OCI-LY3 (cell line): Measurements from ENCODE around the gene CACNA2D1.

Experiments used
- H2AFZ ChIP-seq: fragments of 200-600, 300-600 bp; shearing (Covaris generic); 2 replicates; pipeline ENCODE4 v1.6.0; 2014; ENCODE audit warnings: antibody characterized with exemption, low read depth, low read length
- H3K27ac ChIP-seq: fragments of 200-600, 300-600 bp; sonication (generic); 2 replicates; pipeline ENCODE4 v1.5.1; 2014; ENCODE audit warnings: mild to moderate bottlenecking, low read length, moderate library complexity, mixed read lengths
- H3K27me3 ChIP-seq: fragments of 200-600, 300-600 bp; sonication (generic); 2 replicates; pipeline ENCODE4 v1.6.1; 2014; ENCODE audit warnings: low read depth, low read length, mixed read lengths
- H3K36me3 ChIP-seq: fragments of 200-600, 300-600 bp; sonication (generic); replicated peaks from 2 replicates; pipeline ENCODE3; 2014; ENCODE audit warnings: low read depth, low read length, mixed read lengths
- H3K4me1 ChIP-seq: fragments of 300-600, 200-600 bp; sonication (generic); 2 replicates; pipeline ENCODE4 v1.6.1; 2014; ENCODE audit warnings: low read length, mixed read lengths
- H3K4me2 ChIP-seq: fragments of 200-600, 300-600 bp; sonication (generic); 2 replicates; pipeline ENCODE4 v1.6.1; 2014; ENCODE audit warnings: low read length, mixed read lengths
- H3K4me3 ChIP-seq: fragments of 300-600, 200-600 bp; sonication (generic); 2 replicates; pipeline ENCODE4 v1.5.1; 2014; ENCODE audit warnings: antibody characterized with exemption, mild to moderate bottlenecking, low read length, moderate library complexity
- H3K79me2 ChIP-seq: fragments of 300-600, 200-600 bp; shearing (Covaris generic); 2 replicates; pipeline ENCODE4 v1.6.1; 2014; ENCODE audit warnings: mild to moderate bottlenecking, low read length, mixed read lengths
- H3K9ac ChIP-seq: fragments of 300-600, 200-600 bp; shearing (Covaris generic); 2 replicates; pipeline ENCODE4 v1.6.0; 2014; ENCODE audit warnings: mild to moderate bottlenecking, low read length, moderate library complexity
- H3K9me3 ChIP-seq: fragments of 200-600, 300-600 bp; shearing (Covaris generic); 2 replicates; pipeline ENCODE4 v1.6.1; 2014; ENCODE audit warnings: low read length, mixed read lengths; ENCODE audit not compliant: insufficient read depth
- H4K20me1 ChIP-seq: fragments of 200-600, 300-600 bp; sonication (generic); 2 replicates; pipeline ENCODE4 v1.6.1; 2016; ENCODE audit warnings: low read length, mixed read lengths; ENCODE audit not compliant: insufficient read depth
- CTCF ChIP-seq: fragments of 200-600, 300-600 bp; sonication (generic); IDR thresholded peaks from 2 replicates; pipeline ENCODE4 v1.5.1; 2014; ENCODE audit warnings: antibody characterized with exemption, low read length, low read depth
- EZH2phosphoT487 ChIP-seq: fragments of 200-600 bp; shearing (Covaris generic); IDR thresholded peaks from 2 replicates; pipeline ENCODE4 v1.6.1; 2018; ENCODE audit warnings: antibody characterized with exemption, mixed run types, low read depth

The CACNA2D1 gene

GRCh38 chr7:82028097-82028496 lies 415.5 kb downstream of the CACNA2D1 start:
- Histone ChIP-seq H4K20me1 (no peaks in the 10 kb centered on the region), H3K9me3 (no peaks in the 10 kb centered on the region), H3K79me2 (no peaks in the 10 kb centered on the region), H3K27ac (no peak overlapping the region), H3K27me3 (no peaks in the 10 kb centered on the region), H3K36me3 (no peaks in the 10 kb centered on the region), H3K4me3 (no peak overlapping the region), H3K9ac (no peak overlapping the region), H3K4me1 (peaks cover 4% of the 10 kb centered on the region; the same call in 1 of the 2 replicates), H3K4me2 (no peak overlapping the region), H2AFZ (no peak overlapping the region)
- TF ChIP-seq EZH2phosphoT487, result no peak
- no peak for TF ChIP-seq CTCF

GRCh38 chr7:82021713-82022112 lies 421.9 kb downstream of the CACNA2D1 start:
- H3K27ac ChIP-seq, result no peak overlapping the region
- no peaks in the 10 kb centered on the region for H3K4me1 ChIP-seq
- no peaks in the 10 kb centered on the region for H4K20me1 ChIP-seq
- H3K79me2 ChIP-seq, result no peaks in the 10 kb centered on the region
- H3K4me3 ChIP-seq, result no peak overlapping the region
- no peak overlapping the region for H3K9ac ChIP-seq
- no peaks in the 10 kb centered on the region for H3K9me3 ChIP-seq
- H2AFZ ChIP-seq, result no peak overlapping the region
- no peaks in the 10 kb centered on the region for H3K36me3 ChIP-seq
- no peaks in the 10 kb centered on the region for H3K27me3 ChIP-seq
- no peak overlapping the region for H3K4me2 ChIP-seq
- TF ChIP-seq EZH2phosphoT487 (no peak), CTCF (no peak)

GRCh38 chr7:82021036-82021435 lies 422.5 kb downstream of the CACNA2D1 start:
- no peak for TF ChIP-seq EZH2phosphoT487
- no peak for TF ChIP-seq CTCF
- no peak overlapping the region for H3K27ac ChIP-seq
- no peaks in the 10 kb centered on the region for H3K9me3 ChIP-seq
- no peaks in the 10 kb centered on the region for H4K20me1 ChIP-seq
- no peak overlapping the region for H2AFZ ChIP-seq
- no peaks in the 10 kb centered on the region for H3K4me1 ChIP-seq
- no peaks in the 10 kb centered on the region for H3K36me3 ChIP-seq
- no peak overlapping the region for H3K9ac ChIP-seq
- H3K27me3 ChIP-seq, result no peaks in the 10 kb centered on the region
- H3K79me2 ChIP-seq, result no peaks in the 10 kb centered on the region
- no peak overlapping the region for H3K4me3 ChIP-seq
- H3K4me2 ChIP-seq, result no peak overlapping the region

GRCh38 chr7:82019551-82020475 lies 423.8 kb downstream of the CACNA2D1 start:
- Histone ChIP-seq H3K4me3 (no peak overlapping the region), H3K9me3 (no peaks in the 10 kb centered on the region), H2AFZ (no peak overlapping the region), H3K36me3 (no peaks in the 10 kb centered on the region), H3K4me2 (no peak overlapping the region), H3K27me3 (no peaks in the 10 kb centered on the region), H3K9ac (no peak overlapping the region), H3K27ac (no peak overlapping the region), H4K20me1 (no peaks in the 10 kb centered on the region), H3K79me2 (no peaks in the 10 kb centered on the region), H3K4me1 (no peaks in the 10 kb centered on the region)
- TF ChIP-seq EZH2phosphoT487 (no peak), CTCF (no peak)
